GM12878 (cell line): ENCODE measurements around the gene CD93. TPM values are rescaled to one million over a fixed set of nuclear protein-coding genes. Genes with fewer than 3 reads are reported as not detected.

Source experiments
- ATAC-seq: fragments of 200-7000 bp; cut with Tn5 transposase; 3 replicates; pipeline ENCODE4 v1.9.1; 2020; ENCODE audit warnings: mild to moderate bottlenecking, moderate library complexity
- BruUV-seq: library from RNA; stranded (reverse); fragments of 400-500 nt; replicated peaks from 2 replicates; lab custom pipeline; 2021; lab: Mats Ljungman, UMichigan
- CTCF ChIA-PET: fragments of 300-600 bp; sonication (Branson Sonifier 250); formaldehyde crosslinking; extraction: SDS; loops from one replicate; lab custom pipeline; 2021; ENCODE audit warnings: inconsistent platforms; lab: Yijun Ruan, JAX
- POLR2A ChIA-PET: fragments of 350-600 bp; formaldehyde crosslinking; extraction: SDS; loops from one replicate; lab custom pipeline; 2021; ENCODE audit warnings: inconsistent platforms; lab: Charles Lee
- RAD21 ChIA-PET: fragments of 300-600 bp; sonication (Branson Sonifier 250); formaldehyde crosslinking; loops from one replicate; lab custom pipeline; 2023; ENCODE audit warnings: antibody characterized with exemption; ENCODE audit not compliant: unreplicated experiment; lab: Charles Lee
- SMC1A ChIA-PET: fragments of 300-600 bp; sonication (Branson Sonifier 250); formaldehyde crosslinking; loops from one replicate; lab custom pipeline; 2023; ENCODE audit not compliant: unreplicated experiment, uncharacterized antibody; lab: Charles Lee
- DNase-seq: peaks from one replicate; pipeline ENCODE4 v3.0.0-alpha.2; 2011; ENCODE audit warnings: low read depth, low spot score
- FAIRE-seq: peaks from 3 replicates; lab custom pipeline; 2011; peaks lifted over from hg19 to GRCh38; lab: Jason Lieb, UNC
- H2AFZ ChIP-seq: 2 replicates; pipeline ENCODE4 v1.6.0; 2011; ENCODE audit warnings: low read depth, low read length, control low read depth; ENCODE audit not compliant: control insufficient read depth
- H3K27ac ChIP-seq: 2 replicates; pipeline ENCODE4 v1.5.1; 2011; ENCODE audit warnings: control low read depth; ENCODE audit not compliant: control insufficient read depth, insufficient read depth
- H3K27me3 ChIP-seq, 2 experiments: replicated peaks in 1 of 2; 2 replicates each; pipeline versions ENCODE4 v1.6.0 to v1.6.1; 2011; ENCODE audit warnings: low read length in 1 of 2; ENCODE audit not compliant: control insufficient read depth in 2 of 2, insufficient read depth in 2 of 2
- H3K36me3 ChIP-seq, 2 experiments: 2 replicates each; pipeline ENCODE4 v1.5.1; 2011; ENCODE audit warnings: low read length in 1 of 2; ENCODE audit not compliant: control insufficient read depth in 2 of 2, insufficient read depth in 2 of 2
- H3K4me1 ChIP-seq: 2 replicates; pipeline ENCODE4 v1.6.1; 2011; ENCODE audit warnings: mild to moderate bottlenecking, low read length, moderate library complexity, mixed read lengths; ENCODE audit not compliant: control insufficient read depth, insufficient read depth
- H3K4me2 ChIP-seq: 2 replicates; pipeline ENCODE4 v1.6.0; 2011; ENCODE audit warnings: control low read depth; ENCODE audit not compliant: control insufficient read depth, insufficient read depth
- H3K4me3 ChIP-seq: fragments of 200-600 bp; sonication (generic); 2 replicates; pipeline ENCODE4 v1.5.1; 2016
- H3K79me2 ChIP-seq: 2 replicates; pipeline ENCODE4 v1.6.0; 2011; ENCODE audit warnings: low read length; ENCODE audit not compliant: control insufficient read depth, insufficient read depth
- H3K9ac ChIP-seq: 2 replicates; pipeline ENCODE4 v1.8.0; 2011; ENCODE audit warnings: low read length, control low read depth, mixed read lengths; ENCODE audit not compliant: control insufficient read depth, insufficient read depth
- H3K9me3 ChIP-seq: replicated peaks from 3 replicates; pipeline ENCODE4 v1.5.1; 2011; ENCODE audit warnings: mild to moderate bottlenecking, low read length; ENCODE audit not compliant: control insufficient read depth, insufficient read depth
- H4K20me1 ChIP-seq: 2 replicates; pipeline ENCODE4 v1.6.0; 2011; ENCODE audit not compliant: control insufficient read depth, insufficient read depth
- BRCA1 ChIP-seq: IDR thresholded peaks from 2 replicates; pipeline ENCODE4 v1.6.1; 2011; ENCODE audit warnings: low read depth, low read length, improper control_type of control experiment
- DPF2 ChIP-seq: fragments of 450-650 bp; IDR thresholded peaks from 2 replicates; pipeline ENCODE4 v1.6.1; 2017; ENCODE audit warnings: mild to moderate bottlenecking
- HDAC2 ChIP-seq: fragments of 200-600 bp; sonication (generic); IDR thresholded peaks from 2 replicates; pipeline ENCODE4 v1.6.1; 2017
- HDAC6 ChIP-seq: fragments of 200-600 bp; sonication (generic); IDR thresholded peaks from one replicate; pipeline ENCODE4 v1.8.0; 2017; ENCODE audit warnings: antibody characterized with exemption; ENCODE audit not compliant: unreplicated experiment
- KAT2A ChIP-seq: conservative IDR thresholded peaks from 2 replicates; pipeline ENCODE4 v1.6.1; 2011; ENCODE audit warnings: low read depth, low read length; ENCODE audit not compliant: control insufficient read depth
- MYB ChIP-seq: fragments of 150-350 bp; IDR thresholded peaks from 2 replicates; pipeline ENCODE4 v1.6.1; 2014; ENCODE audit warnings: mild to moderate bottlenecking, low read depth, low read length, borderline replicate concordance
- NFYB ChIP-seq: IDR thresholded peaks from 2 replicates; pipeline ENCODE4 v1.6.1; 2011; ENCODE audit warnings: low read depth, mild to moderate bottlenecking, low read length, improper control_type of control experiment, moderate library complexity; ENCODE audit not compliant: insufficient read depth
- NRF1 ChIP-seq: conservative IDR thresholded peaks from 2 replicates; pipeline ENCODE4 v1.6.1; 2011; ENCODE audit warnings: mild to moderate bottlenecking, low read depth, low read length, improper control_type of control experiment
- POLR2A ChIP-seq: IDR thresholded peaks from 2 replicates; pipeline ENCODE4 v1.6.1; 2011; ENCODE audit warnings: low read depth, mild to moderate bottlenecking, low read length
- POLR2AphosphoS5 ChIP-seq: IDR thresholded peaks from 2 replicates; pipeline ENCODE4 v1.6.1; 2011; ENCODE audit warnings: mild to moderate bottlenecking, low read length, inconsistent platforms
- RFX5 ChIP-seq: IDR thresholded peaks from 2 replicates; pipeline ENCODE4 v1.6.1; 2011; ENCODE audit warnings: low read depth, low read length, improper control_type of control experiment
- TCF12 ChIP-seq: IDR thresholded peaks from 2 replicates; pipeline ENCODE4 v1.6.1; 2011; ENCODE audit warnings: low read depth, mild to moderate bottlenecking, low read length
- TCF7 ChIP-seq: IDR thresholded peaks from 2 replicates; pipeline ENCODE4 v1.6.1; 2014; ENCODE audit warnings: antibody characterized with exemption, borderline replicate concordance
- ZBTB40 ChIP-seq: fragments of 450-650 bp; IDR thresholded peaks from 2 replicates; pipeline ENCODE4 v1.6.1; 2016; ENCODE audit warnings: mild to moderate bottlenecking, moderate library complexity, borderline replicate concordance
- WGBS: methylation state at CpG from one replicate; pipeline ENCODE4 v1.1.6; 2016; ENCODE audit warnings: low lambda C conversion rate; ENCODE audit not compliant: insufficient replicate concordance, insufficient coverage; ENCODE audit errors: missing lambda C conversion rate; 5-methylcytosine and 5-hydroxymethylcytosine counted together
- in situ Hi-C: fragments of 300-500 bp; cut with MboI; formaldehyde crosslinking; loops from 9 replicates; pipeline ENCODE4 v1.14.3; 2018; ENCODE audit warnings: mixed read lengths
- intact Hi-C: fragments of 100-400 bp; cut with micrococcal nuclease; formaldehyde crosslinking; loops from one replicate; pipeline ENCODE4 v1.14.2; 2022; ENCODE audit not compliant: unreplicated experiment
- polyA plus RNA-seq, 11 experiments: library from polyadenylated mRNA; depleted of rRNA in 4 of 11; unstranded in 6 of 11; stranded (reverse) in 5 of 11; fragments of >200 nt; fragmentation: Nextera tagmentation in 4 of 11; fragmentation: Illumina TruSeq in 1 of 11; extraction: Ambion mirVana in 4 of 11; extraction: Trizol in 1 of 11; gene quantifications; 1 replicate in 1 of 11; 2 replicates in 10 of 11; pipeline versions ENCODE4 v1.2.1 to v1.2.3, GENCODE V29; 2011 to 2016; ENCODE audit warnings: inconsistent platforms in 2 of 11, missing spikeins in 2 of 11, low read depth in 1 of 11
- total RNA-seq, 4 experiments: library from RNA; depleted of rRNA in 3 of 4; stranded (reverse); fragments of >200 nt in 3 of 4; fragmentation: Illumina TruSeq in 1 of 4; extraction: Trizol in 1 of 4; gene quantifications; 2 replicates each; pipeline versions ENCODE4 v1.2.1 to v1.2.3, GENCODE V29; 2013 to 2021

The CD93 gene
- total and polyA plus RNA-seq, 10 of the 15 experiments (the other 5 are each of a cell fraction or from before 2014, with no cell fraction given): 0.20 to 2.7 (median 0.92) TPM

- Histone ChIP-seq H3K36me3 (no peaks in the 10 kb centered on the region), H4K20me1 (no peaks in the 10 kb centered on the region), H3K9ac (no peak overlapping the region), H3K4me3 (no peak overlapping the region), H3K4me1 (no peaks in the 10 kb centered on the region), H3K9me3 (no peaks in the 10 kb centered on the region), H3K4me2 (no peak overlapping the region), H3K27me3 (no peaks in the 10 kb centered on the region; a peak in 1 of 4 replicates), H3K79me2 (no peaks in the 10 kb centered on the region), H2AFZ (no peak overlapping the region), H3K27ac (no peak overlapping the region)
- no peak for DNase-seq
- no peak for ATAC-seq
- CTCF ChIA-PET: interaction anchor here (1.2 to 2.1 kb wide), 2 partner anchors 11 to 12 kb away, joined by 4 to 7 read pairs; no protein-coding TSS in a partner anchor
- FAIRE-seq: no peak
- SMC1A ChIA-PET: interaction anchor here (1.2 to 2.1 kb wide), 4 partner anchors 14 to 173 kb away, joined by 4 to 8 read pairs (median 6); partner anchors contain the start of gene CD93
- RAD21 ChIA-PET: interaction anchor here (1.5 kb wide), 1 partner anchor 99 kb away, joined by 4 read pairs; no protein-coding TSS in a partner anchor
- no TSS peak for BruUV-seq
- intact Hi-C loops (no loop called here), in situ Hi-C loops (no loop called here)
- POLR2A ChIA-PET: no interaction called here
- no peak for TF ChIP-seq POLR2A
- no peak for TF ChIP-seq NRF1
- TF ChIP-seq MYB: no peak
- TF ChIP-seq DPF2: no peak
- TF ChIP-seq NFYB: no peak
- no peak for TF ChIP-seq ZBTB40
- no peak for TF ChIP-seq HDAC6
- TF ChIP-seq TCF12: no peak
- TF ChIP-seq RFX5: no peak
- no peak for TF ChIP-seq KAT2A
- TF ChIP-seq BRCA1: no peak
- TF ChIP-seq HDAC2: no peak
- TF ChIP-seq TCF7: no peak
- no peak for TF ChIP-seq POLR2AphosphoS5
- 0% methylated on average over 5 of the region's 5 CpGs for WGBS
These were observed 15.7 kb upstream of the CD93 start for GRCh38 chr20:23101696-23102406.
